ENCODE measurements around the gene RAB30.

The RAB30 gene

GRCh38 chr11:83021780-83022125 lies 49.9 kb downstream of the RAB30 start:
- in situ Hi-C loops (cut with MboI; ENCODE audit: low sequenced_read_pairs, unreplicated experiment) = no loop called here
- no peak for TF ChIP-seq CTCF (IDR thresholded peaks at IDR 0.05; ENCODE audit: borderline replicate concordance, control extremely low read depth, extremely low read depth, insufficient read depth, missing control alignments)
- no peak for DNase-seq (ENCODE audit: low spot score)

- DNase-seq (ENCODE audit: low spot score) = no peak
- TF ChIP-seq CTCF (IDR thresholded peaks at IDR 0.05; ENCODE audit: borderline replicate concordance, control extremely low read depth, extremely low read depth, insufficient read depth, missing control alignments) = no peak
- in situ Hi-C loops (cut with MboI; ENCODE audit: low sequenced_read_pairs, unreplicated experiment) = no loop called here
These were observed 50.5 kb downstream of the RAB30 start for GRCh38 chr11:83020942-83021779.

GRCh38 chr11:83019888-83020579 lies 51.7 kb downstream of the RAB30 start:
- no peak for TF ChIP-seq CTCF (IDR thresholded peaks at IDR 0.05; ENCODE audit: borderline replicate concordance, control extremely low read depth, extremely low read depth, insufficient read depth, missing control alignments)
- in situ Hi-C loops (cut with MboI; ENCODE audit: low sequenced_read_pairs, unreplicated experiment) = no loop called here
- no peak for DNase-seq (ENCODE audit: low spot score)

- TF ChIP-seq CTCF (IDR thresholded peaks at IDR 0.05; ENCODE audit: borderline replicate concordance, control extremely low read depth, extremely low read depth, insufficient read depth, missing control alignments) = no peak
These were observed 56.7 kb downstream of the RAB30 start for GRCh38 chr11:83014951-83015350.

GRCh38 chr11:83012168-83013067 lies 59.3 kb downstream of the RAB30 start:
- TF ChIP-seq CTCF (IDR thresholded peaks at IDR 0.05; ENCODE audit: borderline replicate concordance, control extremely low read depth, extremely low read depth, insufficient read depth, missing control alignments) = no peak
- DNase-seq (ENCODE audit: low spot score) = no peak
- in situ Hi-C loops (cut with MboI; ENCODE audit: low sequenced_read_pairs, unreplicated experiment) = no loop called here

More at GRCh38 chr11:83014951-83015350, 56.7 kb downstream of the RAB30 start:
- no peak for DNase-seq (ENCODE audit: low spot score)
- in situ Hi-C loops (cut with MboI; ENCODE audit: low sequenced_read_pairs, unreplicated experiment) = no loop called here
